HepG2 (cell line): ENCODE results near the gene TMIGD3. TPM values are rescaled to one million over a fixed set of nuclear protein-coding genes. Genes with fewer than 3 reads are reported as not detected.

Experiments
- AHR ChIP-seq: IDR thresholded peaks from 2 replicates; pipeline ENCODE4 v1.6.1; 2018; ENCODE audit warnings: missing genetic modification reagents, missing compliant biosample characterization
- CC2D1A ChIP-seq: sonication (generic); formaldehyde crosslinking; IDR thresholded peaks from 2 replicates; pipeline ENCODE4 v1.8.1; 2023; ENCODE audit warnings: mild to moderate bottlenecking, missing genetic modification reagents
- EED ChIP-seq: sonication (generic); formaldehyde crosslinking; IDR thresholded peaks from 2 replicates; pipeline ENCODE4 v1.5.0; 2020; ENCODE audit warnings: mild to moderate bottlenecking, missing genetic modification reagents
- FOXO4 ChIP-seq: sonication (generic); formaldehyde crosslinking; conservative IDR thresholded peaks from 2 replicates; pipeline ENCODE4 v1.8.1; 2023; ENCODE audit warnings: missing genetic modification reagents
- HIVEP1 ChIP-seq: sonication (generic); formaldehyde crosslinking; IDR thresholded peaks from 2 replicates; pipeline ENCODE4 v1.4.0; 2020; ENCODE audit warnings: mild to moderate bottlenecking, missing genetic modification reagents
- HNRNPK ChIP-seq: fragments of 200-400 bp; formaldehyde crosslinking; IDR thresholded peaks from 2 replicates; pipeline ENCODE4 v1.6.1; 2018; ENCODE audit warnings: low read length, low read depth, moderate library complexity, mild to moderate bottlenecking; ENCODE audit not compliant: poor library complexity, severe bottlenecking
- LCORL ChIP-seq, 2 experiments: fragments of 450-650 bp in 1 of 2; sonication (generic) in 1 of 2; formaldehyde crosslinking in 1 of 2; IDR thresholded peaks; 2 replicates each; pipeline versions ENCODE4 v1.5.0 to v1.6.1; 2017 to 2020; ENCODE audit warnings: antibody characterized with exemption in 1 of 2, missing genetic modification reagents in 1 of 2
- MLX ChIP-seq: IDR thresholded peaks from 2 replicates; pipeline ENCODE4 v1.6.1; 2016
- NCOA5 ChIP-seq: sonication (generic); formaldehyde crosslinking; IDR thresholded peaks from 2 replicates; pipeline ENCODE4 v1.4.0; 2020; ENCODE audit warnings: missing genetic modification reagents
- PHF20 ChIP-seq: sonication (generic); formaldehyde crosslinking; IDR thresholded peaks from 2 replicates; pipeline ENCODE4 v1.5.0; 2020; ENCODE audit warnings: mild to moderate bottlenecking, missing genetic modification reagents
- PHF21A ChIP-seq: sonication (generic); formaldehyde crosslinking; IDR thresholded peaks from 2 replicates; pipeline ENCODE4 v1.5.0; 2020; ENCODE audit warnings: mild to moderate bottlenecking, missing genetic modification reagents
- PHF8 ChIP-seq: sonication (generic); formaldehyde crosslinking; IDR thresholded peaks from 2 replicates; pipeline ENCODE4 v1.5.0; 2020; ENCODE audit warnings: missing genetic modification reagents
- TAF1 ChIP-seq: sonication (generic); formaldehyde crosslinking; IDR thresholded peaks from 2 replicates; pipeline ENCODE4 v1.4.0; 2020; ENCODE audit warnings: missing genetic modification reagents
- TMF1 ChIP-seq: sonication (generic); formaldehyde crosslinking; IDR thresholded peaks from 2 replicates; pipeline ENCODE4 v1.8.1; 2022; ENCODE audit warnings: low read depth, missing genetic modification reagents
- XRCC5 ChIP-seq: fragments of 200-400 bp; formaldehyde crosslinking; optimal IDR thresholded peaks from 2 replicates; pipeline ENCODE3; 2017; ENCODE audit warnings: mild to moderate bottlenecking, low read length
- ZBTB1 ChIP-seq: sonication (generic); formaldehyde crosslinking; IDR thresholded peaks from 2 replicates; pipeline ENCODE4 v1.4.0; 2020; ENCODE audit warnings: missing genetic modification reagents, borderline replicate concordance
- ZBTB3 ChIP-seq: sonication (generic); formaldehyde crosslinking; IDR thresholded peaks from 2 replicates; pipeline ENCODE4 v1.4.0; 2020; ENCODE audit warnings: low read depth, mild to moderate bottlenecking, moderate library complexity, missing genetic modification reagents, borderline replicate concordance
- ZFP36L2 ChIP-seq: sonication (generic); formaldehyde crosslinking; IDR thresholded peaks from 2 replicates; pipeline ENCODE4 v1.4.0; 2020; ENCODE audit warnings: missing genetic modification reagents
- ZHX2 ChIP-seq, 2 experiments: sonication (generic) in 1 of 2; formaldehyde crosslinking in 1 of 2; IDR thresholded peaks; 2 replicates each; pipeline versions ENCODE4 v1.6.1 to v1.9.0; 2014 to 2022; ENCODE audit warnings: antibody characterized with exemption in 1 of 2, borderline replicate concordance in 1 of 2, inconsistent platforms in 1 of 2, low read depth in 1 of 2, missing genetic modification reagents in 1 of 2
- ZNF552 ChIP-seq: sonication (generic); formaldehyde crosslinking; IDR thresholded peaks from 2 replicates; pipeline ENCODE4 v1.9.0; 2022; ENCODE audit warnings: missing genetic modification reagents, mild to moderate bottlenecking, borderline replicate concordance
- ZNF652 ChIP-seq: IDR thresholded peaks from 2 replicates; pipeline ENCODE4 v1.6.1; 2016; ENCODE audit warnings: low read depth, borderline replicate concordance
- ZNF772 ChIP-seq: sonication (generic); formaldehyde crosslinking; IDR thresholded peaks from 2 replicates; pipeline ENCODE4 v1.5.0; 2020; ENCODE audit warnings: mild to moderate bottlenecking, missing genetic modification reagents
- ZSCAN9 ChIP-seq: IDR thresholded peaks from 2 replicates; pipeline ENCODE4 v1.6.1; 2016; ENCODE audit warnings: borderline replicate concordance
- polyA plus RNA-seq, 8 experiments: library from polyadenylated mRNA; depleted of rRNA in 3 of 8; stranded (reverse) in 7 of 8; unstranded in 1 of 8; fragments of >200 nt; fragmentation: Illumina TruSeq in 4 of 8; extraction: Trizol in 4 of 8; gene quantifications; 2 replicates each; pipeline versions ENCODE4 v1.2.1 to v1.2.3, GENCODE V29; 2011 to 2016; ENCODE audit warnings: low read depth in 4 of 8, missing spikeins in 1 of 8, mixed read lengths in 1 of 8; ENCODE audit not compliant: insufficient read depth in 1 of 8
- total RNA-seq, 5 experiments: library from RNA; depleted of rRNA; stranded (reverse); fragments of >200 nt; fragmentation: Illumina TruSeq; extraction: Trizol; gene quantifications; 2 replicates each; pipeline ENCODE4 v1.2.3, GENCODE V29; 2016; ENCODE audit warnings: low read depth in 1 of 5

TMIGD3 gene
- total and polyA plus RNA-seq, 2 of the 13 experiments (the other 11 are each of a cell fraction or from before 2014, with no cell fraction given): not detected

- TF ChIP-seq FOXO4 (CRISPR knock-in tag) (no peak), ZBTB3 (no peak), AHR (CRISPR knock-in tag) (0 out of 2 replicates have a peak, but pooled peaks have one; percentile 28), ZSCAN9 (CRISPR knock-in tag) (peak; percentile 51; the same call in 1 of the 2 replicates), ZHX2 (IDR thresholded peaks at IDR 0.05; ENCODE audit: low read depth) (no peak), ZHX2 (CRISPR knock-in tag; IDR thresholded peaks at IDR 0.05; ENCODE audit: borderline replicate concordance) (no peak), PHF20 (CRISPR knock-in tag) (peak; percentile 72), TAF1 (CRISPR knock-in tag) (peak; percentile 70; the same call in 1 of the 2 replicates), ZBTB1 (CRISPR knock-in tag) (no peak), NCOA5 (no peak), HNRNPK (no peak), ZNF552 (no peak), TMF1 (CRISPR knock-in tag) (no peak), XRCC5 (no peak), HIVEP1 (CRISPR knock-in tag) (no peak), CC2D1A (CRISPR knock-in tag) (no peak), ZNF652 (CRISPR knock-in tag) (no peak), EED (no peak), ZNF772 (CRISPR knock-in tag) (no peak), LCORL (IDR thresholded peaks at IDR 0.05) (no peak), LCORL (CRISPR knock-in tag; IDR thresholded peaks at IDR 0.05) (peak; percentile 36; the same call in 1 of the 2 replicates), PHF21A (CRISPR knock-in tag) (peak; percentile 56; the same call in 1 of the 2 replicates), MLX (CRISPR knock-in tag) (0 out of 2 replicates have a peak, but pooled peaks have one; percentile 18), PHF8 (CRISPR knock-in tag) (peak; percentile 87), ZFP36L2 (CRISPR knock-in tag) (no peak)
Measured at GRCh38 chr1:111448918-111449702, 54.3 kb downstream of the TMIGD3 start, which contains the start of the genes ATP5PB and WDR77 (continued).
